H9 (cell line): ENCODE data around the gene ACR. TPM values are rescaled to one million over a fixed set of nuclear protein-coding genes. Genes with fewer than 3 reads are reported as not detected.

Source experiments
- DNase-seq: peaks from one replicate; pipeline ENCODE4 v3.0.0-alpha.2; 2017
- H2AFZ ChIP-seq: one replicate; pipeline ENCODE4 v1.6.1; 2013; ENCODE audit warnings: mild to moderate bottlenecking, low read length, control low read depth, moderate library complexity
- H2AK5ac ChIP-seq: 2 replicates; pipeline ENCODE4 v1.6.1; 2013; ENCODE audit warnings: low read length, control low read depth, mixed read lengths; ENCODE audit not compliant: insufficient read length
- H2BK120ac ChIP-seq: one replicate; pipeline ENCODE4 v1.6.1; 2013; ENCODE audit warnings: low read depth, mild to moderate bottlenecking, low read length, control low read depth, inconsistent platforms; ENCODE audit not compliant: poor library complexity, severe bottlenecking
- H2BK12ac ChIP-seq: 2 replicates; pipeline ENCODE4 v1.6.1; 2013; ENCODE audit warnings: low read length, control low read depth, mixed read lengths, low read depth; ENCODE audit not compliant: insufficient read length
- H2BK15ac ChIP-seq: 2 replicates; pipeline ENCODE4 v1.6.1; 2013; ENCODE audit warnings: low read depth, low read length, control low read depth
- H2BK20ac ChIP-seq: one replicate; pipeline ENCODE4 v1.6.1; 2013; ENCODE audit warnings: low read depth, mild to moderate bottlenecking, low read length, control low read depth, inconsistent platforms; ENCODE audit not compliant: poor library complexity, severe bottlenecking
- H2BK5ac ChIP-seq: 2 replicates; pipeline ENCODE4 v1.6.1; 2013; ENCODE audit warnings: low read length, control low read depth, mixed read lengths; ENCODE audit not compliant: insufficient read length
- H3K14ac ChIP-seq: 2 replicates; pipeline ENCODE4 v1.6.1; 2013; ENCODE audit warnings: low read length, control low read depth; ENCODE audit not compliant: insufficient read depth
- H3K18ac ChIP-seq: 2 replicates; pipeline ENCODE4 v1.6.1; 2013; ENCODE audit warnings: low read depth, mild to moderate bottlenecking, mixed read lengths, low read length, control low read depth; ENCODE audit not compliant: insufficient read length
- H3K23ac ChIP-seq: 2 replicates; pipeline ENCODE4 v1.6.1; 2013; ENCODE audit warnings: low read length, control low read depth, mixed read lengths, low read depth; ENCODE audit not compliant: insufficient read length
- H3K23me2 ChIP-seq: 2 replicates; pipeline ENCODE4 v1.6.1; 2013; ENCODE audit warnings: low read depth, mild to moderate bottlenecking, mixed read lengths, low read length, control low read depth; ENCODE audit not compliant: insufficient read length, poor library complexity, severe bottlenecking
- H3K27ac ChIP-seq: 2 replicates; pipeline ENCODE4 v1.5.1; 2013; ENCODE audit warnings: low read length, control low read depth, mixed read lengths, low read depth; ENCODE audit not compliant: insufficient read length
- H3K27me3 ChIP-seq: 2 replicates; pipeline ENCODE4 v1.6.1; 2013; ENCODE audit warnings: low read length, control low read depth, inconsistent platforms; ENCODE audit not compliant: insufficient read depth
- H3K4ac ChIP-seq: 2 replicates; pipeline ENCODE4 v1.6.1; 2013; ENCODE audit warnings: low read depth, mild to moderate bottlenecking, control low read depth, inconsistent platforms, low read length, moderate library complexity
- H3K4me1 ChIP-seq: 2 replicates; pipeline ENCODE4 v1.6.1; 2013; ENCODE audit warnings: low read length, control low read depth, inconsistent platforms; ENCODE audit not compliant: insufficient read depth
- H3K4me2 ChIP-seq: 2 replicates; pipeline ENCODE4 v1.6.1; 2013; ENCODE audit warnings: low read length, control low read depth, mixed read lengths; ENCODE audit not compliant: insufficient read length, insufficient read depth
- H3K56ac ChIP-seq: 2 replicates; pipeline ENCODE4 v1.6.1; 2013; ENCODE audit warnings: low read depth, mild to moderate bottlenecking, mixed read lengths, low read length, control low read depth; ENCODE audit not compliant: insufficient read length
- H3K79me1 ChIP-seq: 2 replicates; pipeline ENCODE4 v1.6.1; 2013; ENCODE audit warnings: low read depth, mild to moderate bottlenecking, moderate library complexity, low read length, control low read depth, inconsistent platforms; ENCODE audit not compliant: insufficient read depth, poor library complexity, severe bottlenecking
- H3K79me2 ChIP-seq: 2 replicates; pipeline ENCODE4 v1.6.1; 2013; ENCODE audit warnings: low read length, control low read depth, inconsistent platforms; ENCODE audit not compliant: insufficient read depth
- H3K9ac ChIP-seq: 2 replicates; pipeline ENCODE4 v1.6.1; 2013; ENCODE audit warnings: low read length, control low read depth, mixed read lengths; ENCODE audit not compliant: insufficient read length; ENCODE audit errors: extremely low read depth
- H3K9me3 ChIP-seq: one replicate; pipeline ENCODE4 v1.6.1; 2013; ENCODE audit warnings: low read depth, low read length, inconsistent platforms; ENCODE audit not compliant: control insufficient read depth
- H3T11ph ChIP-seq: one replicate; pipeline ENCODE4 v1.6.1; 2013; ENCODE audit warnings: mild to moderate bottlenecking, low read length, control low read depth, inconsistent platforms
- H4K20me1 ChIP-seq: one replicate; pipeline ENCODE4 v1.6.1; 2013; ENCODE audit not compliant: control insufficient read depth, insufficient read length, insufficient read depth
- H4K5ac ChIP-seq: 2 replicates; pipeline ENCODE4 v1.6.1; 2013; ENCODE audit warnings: low read depth, mild to moderate bottlenecking, mixed read lengths, low read length, control low read depth; ENCODE audit not compliant: insufficient read length
- H4K8ac ChIP-seq: replicated peaks from 2 replicates; pipeline ENCODE4 v1.6.1; 2013; ENCODE audit warnings: low read length, control low read depth, mixed read lengths, low read depth; ENCODE audit not compliant: insufficient read length
- H4K91ac ChIP-seq: 2 replicates; pipeline ENCODE4 v1.6.1; 2013; ENCODE audit warnings: low read depth, mild to moderate bottlenecking, moderate library complexity, mixed read lengths, low read length, control low read depth; ENCODE audit not compliant: insufficient read length
- H3K27ac Mint-ChIP-seq, 3 experiments: 2 replicates in 2 of 3; 3 replicates in 1 of 3; pipeline ENCODE4 v1.8.0; 2020 to 2021; ENCODE audit warnings: mixed read lengths in 3 of 3, mild to moderate bottlenecking in 1 of 3, moderate library complexity in 1 of 3
- H3K27me3 Mint-ChIP-seq: 2 replicates; pipeline ENCODE4 v1.8.0; 2021; ENCODE audit warnings: low read depth, mild to moderate bottlenecking, moderate library complexity, mixed read lengths
- H3K36me3 Mint-ChIP-seq, 3 experiments: 2 replicates in 2 of 3; 3 replicates in 1 of 3; pipeline ENCODE4 v1.8.0; 2020 to 2021; ENCODE audit warnings: low read depth in 3 of 3, mixed read lengths in 3 of 3; ENCODE audit not compliant: insufficient read depth in 1 of 3
- H3K4me1 Mint-ChIP-seq, 2 experiments: 2 replicates each; pipeline ENCODE4 v1.8.0; 2020; ENCODE audit warnings: mixed read lengths in 2 of 2
- H3K4me3 Mint-ChIP-seq, 2 experiments: 2 replicates in 1 of 2; 3 replicates in 1 of 2; pipeline ENCODE4 v1.8.0; 2020 to 2021; ENCODE audit warnings: mild to moderate bottlenecking in 2 of 2, mixed read lengths in 2 of 2, moderate library complexity in 1 of 2
- H3K9me3 Mint-ChIP-seq, 2 experiments: 2 replicates in 1 of 2; 3 replicates in 1 of 2; pipeline ENCODE4 v1.8.0; 2020; ENCODE audit warnings: mild to moderate bottlenecking in 2 of 2, mixed read lengths in 2 of 2, moderate library complexity in 1 of 2
- CTCF ChIP-seq: fragments of 200-600 bp; sonication (generic); conservative IDR thresholded peaks from 3 replicates; pipeline ENCODE4 v1.8.0; 2021; ENCODE audit warnings: antibody characterized with exemption, mild to moderate bottlenecking
- WGBS: extraction: QIAGEN DNeasy Blood & Tissue Kit; methylation state at CpG from one replicate; pipeline ENCODE4 v1.1.7; 2013; ENCODE audit warnings: missing lambda C conversion rate, low lambda C conversion rate, mixed read lengths; ENCODE audit not compliant: insufficient read length; ENCODE audit errors: extremely low coverage; 5-methylcytosine and 5-hydroxymethylcytosine counted together
- total RNA-seq: library from RNA; stranded (reverse); gene quantifications from 2 replicates; pipeline ENCODE4 v1.2.1, GENCODE V29; 2021

The ACR gene
- total RNA-seq, 1 experiment from 2014 or later, result 0.35 TPM

DNA sequence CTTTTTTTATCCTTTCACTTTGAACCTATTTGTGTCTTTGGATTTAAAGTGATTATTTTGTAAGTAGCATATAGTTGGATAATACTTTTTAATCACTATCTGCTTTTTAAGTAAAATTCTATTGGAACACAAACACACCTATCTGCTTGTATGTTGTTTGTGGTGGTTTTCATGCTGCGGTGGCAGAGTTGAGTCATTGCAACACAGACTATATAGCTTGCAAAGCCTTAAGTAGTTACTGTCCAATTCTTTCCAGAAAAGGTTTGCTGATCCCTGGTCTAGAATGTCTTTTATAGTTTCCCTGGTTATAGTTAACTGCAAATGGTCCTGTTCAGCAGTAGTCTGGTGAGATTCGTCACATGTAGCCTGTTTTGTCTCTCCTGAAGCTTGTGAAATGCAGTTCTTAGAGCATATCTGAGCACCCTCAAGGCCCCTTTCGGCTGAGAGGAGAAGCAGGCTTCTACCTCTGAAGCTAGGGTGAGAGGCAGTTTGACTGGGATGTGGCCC, 43.9 kb upstream of the ACR start:
- no peaks in the 10 kb centered on the region for H3K4me1 ChIP-seq
- H2BK15ac ChIP-seq, result no peak overlapping the region
- peaks cover 6 to 10% of the 10 kb centered on the region in 2 experiments for H3K4me1 Mint-ChIP-seq
- H3K79me1 ChIP-seq, result no peaks in the 10 kb centered on the region
- no peak overlapping the region for H3K9ac ChIP-seq
- H2AFZ ChIP-seq, result no peak overlapping the region
- H4K91ac ChIP-seq, result no peak overlapping the region
- no peaks in the 10 kb centered on the region for H3K9me3 ChIP-seq
- no peak overlapping the region for H4K8ac ChIP-seq
- H3K27me3 ChIP-seq, result peaks cover 5% of the 10 kb centered on the region; the same call in 1 of the 2 replicates
- H3K9me3 Mint-ChIP-seq, result peaks cover 0 to 5% of the 10 kb centered on the region in 2 experiments; a peak in 1 of 5 replicates
- no peak overlapping the region for H3K4me2 ChIP-seq
- peaks cover 0 to 13% (median 8%) of the 10 kb centered on the region in 3 experiments; a peak in 6 of 7 replicates for H3K36me3 Mint-ChIP-seq
- peaks cover 8% of the 10 kb centered on the region for H3K23me2 ChIP-seq
- no peak overlapping the region for H2BK20ac ChIP-seq
- H3K27ac ChIP-seq, result no peak overlapping the region
- no peak overlapping the region for H2BK12ac ChIP-seq
- peaks cover 52% of the 10 kb centered on the region for H3K27me3 Mint-ChIP-seq
- WGBS, result no CpG with 5 or more reads among the region's 3 CpGs
- no peaks in the 10 kb centered on the region for H3K79me2 ChIP-seq
- H3K4me3 Mint-ChIP-seq, result no peak overlapping the region
- no peak overlapping the region for H3K56ac ChIP-seq
- H3K4ac ChIP-seq, result no peak overlapping the region
- H2AK5ac ChIP-seq, result no peak overlapping the region
- H4K5ac ChIP-seq, result no peak overlapping the region
- no peak for DNase-seq
- no peak for TF ChIP-seq CTCF
- no peak overlapping the region for H3K27ac Mint-ChIP-seq
- H2BK120ac ChIP-seq, result no peak overlapping the region
- H3K23ac ChIP-seq, result no peak overlapping the region
- H3K14ac ChIP-seq, result no peak overlapping the region
- no peak overlapping the region for H3T11ph ChIP-seq
- H3K18ac ChIP-seq, result no peak overlapping the region
- no peak overlapping the region for H2BK5ac ChIP-seq
- no peaks in the 10 kb centered on the region for H4K20me1 ChIP-seq
